Measurements from ENCODE around the gene TEAD1. TPM values are rescaled to one million over a fixed set of nuclear protein-coding genes. Genes with fewer than 3 reads are reported as not detected.

The TEAD1 gene
- total RNA-seq, 2 experiments from 2014 or later: 0.11 TPM; not detected in 1

DNA sequence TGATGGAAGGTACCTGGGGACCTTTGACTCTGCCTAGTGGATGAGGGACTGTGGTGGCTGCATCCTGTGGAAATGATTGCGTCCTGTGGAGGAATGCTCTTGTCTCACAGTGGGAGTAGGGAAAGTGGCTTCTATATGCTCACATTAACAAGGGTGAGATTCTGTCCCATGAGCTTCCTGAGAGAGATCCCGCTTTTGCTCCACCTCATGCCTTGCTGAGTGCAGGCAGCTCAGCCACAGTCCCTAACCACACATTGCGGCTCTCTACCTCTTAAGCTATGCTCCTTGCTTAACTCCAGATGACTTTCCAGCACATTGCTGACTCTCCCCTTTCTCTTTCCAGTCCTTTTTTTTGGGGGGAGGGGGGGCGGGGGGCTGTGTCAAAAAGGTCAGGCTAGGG, 45.0 kb downstream of the TEAD1 start:
- ChIA-PET POLR2A (no interaction called here), CTCF (no interaction called here)
- Mint-ChIP-seq H3K4me3 (no peak overlapping the region), H3K9me3 (no peaks in the 10 kb centered on the region), H3K4me1 (ENCODE audit: low read depth) (peaks cover 18% of the 10 kb centered on the region), H3K36me3 (ENCODE audit: low read depth) (no peaks in the 10 kb centered on the region), H3K27me3 (peaks cover 90% of the 10 kb centered on the region), H3K27ac (no peak overlapping the region)
- peaks cover 0 to 3% of the 10 kb centered on the region in 2 experiments for H3K9me3 ChIP-seq (ENCODE audit: control insufficient read depth in 1 of 2, insufficient read depth in 1 of 2, low read length in 2 of 2)
- intact Hi-C loops (cut with DNase I, micrococcal nuclease): no loop called here
- peaks cover 52 to 58% of the 10 kb centered on the region in 2 experiments for H3K27me3 ChIP-seq (ENCODE audit: control insufficient read depth in 1 of 2, insufficient read depth in 2 of 2, low read length in 2 of 2)
- H3K36me3 ChIP-seq (ENCODE audit: insufficient read depth, low read length): no peaks in the 10 kb centered on the region
- DNase-seq (no peak), ATAC-seq (ENCODE audit: poor library complexity) (no peak)
- H3K27ac ChIP-seq (ENCODE audit: low read depth in 1 of 2, low read length in 2 of 2): no peak overlapping the region
- TF ChIP-seq, protein P1, sequence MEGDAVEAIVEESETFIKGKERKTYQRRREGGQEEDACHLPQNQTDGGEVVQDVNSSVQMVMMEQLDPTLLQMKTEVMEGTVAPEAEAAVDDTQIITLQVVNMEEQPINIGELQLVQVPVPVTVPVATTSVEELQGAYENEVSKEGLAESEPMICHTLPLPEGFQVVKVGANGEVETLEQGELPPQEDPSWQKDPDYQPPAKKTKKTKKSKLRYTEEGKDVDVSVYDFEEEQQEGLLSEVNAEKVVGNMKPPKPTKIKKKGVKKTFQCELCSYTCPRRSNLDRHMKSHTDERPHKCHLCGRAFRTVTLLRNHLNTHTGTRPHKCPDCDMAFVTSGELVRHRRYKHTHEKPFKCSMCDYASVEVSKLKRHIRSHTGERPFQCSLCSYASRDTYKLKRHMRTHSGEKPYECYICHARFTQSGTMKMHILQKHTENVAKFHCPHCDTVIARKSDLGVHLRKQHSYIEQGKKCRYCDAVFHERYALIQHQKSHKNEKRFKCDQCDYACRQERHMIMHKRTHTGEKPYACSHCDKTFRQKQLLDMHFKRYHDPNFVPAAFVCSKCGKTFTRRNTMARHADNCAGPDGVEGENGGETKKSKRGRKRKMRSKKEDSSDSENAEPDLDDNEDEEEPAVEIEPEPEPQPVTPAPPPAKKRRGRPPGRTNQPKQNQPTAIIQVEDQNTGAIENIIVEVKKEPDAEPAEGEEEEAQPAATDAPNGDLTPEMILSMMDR (IDR thresholded peaks at IDR 0.05): no peak
- H3K4me1 ChIP-seq (ENCODE audit: insufficient read depth, low read length): peaks cover 9% of the 10 kb centered on the region
- no peak overlapping the region for H3K4me3 ChIP-seq (ENCODE audit: low read length)

GRCh38 chr11:12721816-12722604, 47.8 kb downstream of the TEAD1 start:
- Mint-ChIP-seq H3K36me3 (ENCODE audit: low read depth) (no peaks in the 10 kb centered on the region), H3K27me3 (peaks cover 85% of the 10 kb centered on the region), H3K4me3 (no peak overlapping the region), H3K4me1 (ENCODE audit: low read depth) (peaks cover 16% of the 10 kb centered on the region), H3K9me3 (no peaks in the 10 kb centered on the region), H3K27ac (no peak overlapping the region)
- ChIA-PET POLR2A (no interaction called here), CTCF (no interaction called here)
- DNase-seq (no peak), ATAC-seq (ENCODE audit: poor library complexity) (no peak)
- no peak overlapping the region for H3K27ac ChIP-seq (ENCODE audit: low read depth in 1 of 2, low read length in 2 of 2)
- peaks cover 9% of the 10 kb centered on the region for H3K4me1 ChIP-seq (ENCODE audit: insufficient read depth, low read length)
- TF ChIP-seq, protein P1 (IDR thresholded peaks at IDR 0.05): no peak
- no peak overlapping the region for H3K4me3 ChIP-seq (ENCODE audit: low read length)
- intact Hi-C loops (cut with DNase I, micrococcal nuclease): no loop called here
- H3K9me3 ChIP-seq (ENCODE audit: control insufficient read depth in 1 of 2, insufficient read depth in 1 of 2, low read length in 2 of 2): peaks cover 0 to 7% of the 10 kb centered on the region in 2 experiments
- H3K27me3 ChIP-seq (ENCODE audit: control insufficient read depth in 1 of 2, insufficient read depth in 2 of 2, low read length in 2 of 2): peaks cover 45 to 55% of the 10 kb centered on the region in 2 experiments
- no peaks in the 10 kb centered on the region for H3K36me3 ChIP-seq (ENCODE audit: insufficient read depth, low read length)

GRCh38 chr11:12723421-12724300, 49.4 kb downstream of the TEAD1 start:
- Histone ChIP-seq H3K27me3 (ENCODE audit: control insufficient read depth in 1 of 2, insufficient read depth in 2 of 2, low read length in 2 of 2) (peaks cover 44 to 54% of the 10 kb centered on the region in 2 experiments), H3K4me3 (ENCODE audit: low read length) (no peak overlapping the region), H3K9me3 (ENCODE audit: control insufficient read depth in 1 of 2, insufficient read depth in 1 of 2, low read length in 2 of 2) (peaks cover 0 to 4% of the 10 kb centered on the region in 2 experiments), H3K4me1 (ENCODE audit: insufficient read depth, low read length) (no peaks in the 10 kb centered on the region), H3K27ac (ENCODE audit: low read depth in 1 of 2, low read length in 2 of 2) (no peak overlapping the region), H3K36me3 (ENCODE audit: insufficient read depth, low read length) (no peaks in the 10 kb centered on the region)
- TF ChIP-seq, protein P1 (IDR thresholded peaks at IDR 0.05): no peak
- ChIA-PET CTCF (no interaction called here), POLR2A (no interaction called here)
- H3K36me3 Mint-ChIP-seq (ENCODE audit: low read depth): no peaks in the 10 kb centered on the region
- H3K27me3 Mint-ChIP-seq: peaks cover 83% of the 10 kb centered on the region
- ATAC-seq (ENCODE audit: poor library complexity) (no peak), DNase-seq (no peak)
- no peak overlapping the region for H3K4me3 Mint-ChIP-seq
- H3K4me1 Mint-ChIP-seq (ENCODE audit: low read depth): no peaks in the 10 kb centered on the region
- intact Hi-C loops (cut with DNase I, micrococcal nuclease): no loop called here
- H3K27ac Mint-ChIP-seq: no peak overlapping the region
- H3K9me3 Mint-ChIP-seq: no peaks in the 10 kb centered on the region
